Measurements from ENCODE around the gene GLIS1.

The GLIS1 gene

DNA sequence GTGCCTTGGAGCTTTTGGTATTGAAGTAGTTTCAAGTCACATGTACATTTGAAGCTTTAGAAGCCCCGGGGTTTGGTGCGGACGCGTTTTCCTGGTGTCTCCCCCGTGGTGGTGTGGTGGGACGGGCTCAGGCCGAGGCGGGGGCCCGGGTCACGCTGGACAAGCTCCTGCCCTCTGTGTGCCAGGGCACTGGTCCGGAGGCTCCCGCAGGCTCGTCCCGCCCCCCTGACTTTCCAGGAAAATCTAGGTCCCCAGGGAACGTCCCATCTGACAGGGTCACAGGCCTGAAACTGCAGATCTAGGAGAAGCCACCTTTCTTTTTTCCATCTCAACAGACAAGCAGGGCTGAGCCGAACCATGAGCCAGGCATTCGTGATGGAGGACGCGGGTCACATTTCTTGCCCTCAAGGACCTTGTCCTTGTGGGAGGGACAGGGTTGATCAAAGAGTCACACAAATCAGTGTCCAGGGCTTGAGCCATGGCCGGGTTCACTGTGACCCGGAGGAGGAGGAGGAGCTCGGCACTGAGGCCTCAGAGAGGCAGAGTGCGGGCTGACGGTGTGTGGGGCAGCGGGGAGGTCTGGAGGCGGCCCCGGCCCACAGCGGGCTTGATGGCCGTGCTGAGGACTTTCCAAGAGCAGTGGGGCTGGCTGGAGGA lies 278.2 kb downstream of the GLIS1 start:
- DNase-seq: peak; percentile 52

DNA sequence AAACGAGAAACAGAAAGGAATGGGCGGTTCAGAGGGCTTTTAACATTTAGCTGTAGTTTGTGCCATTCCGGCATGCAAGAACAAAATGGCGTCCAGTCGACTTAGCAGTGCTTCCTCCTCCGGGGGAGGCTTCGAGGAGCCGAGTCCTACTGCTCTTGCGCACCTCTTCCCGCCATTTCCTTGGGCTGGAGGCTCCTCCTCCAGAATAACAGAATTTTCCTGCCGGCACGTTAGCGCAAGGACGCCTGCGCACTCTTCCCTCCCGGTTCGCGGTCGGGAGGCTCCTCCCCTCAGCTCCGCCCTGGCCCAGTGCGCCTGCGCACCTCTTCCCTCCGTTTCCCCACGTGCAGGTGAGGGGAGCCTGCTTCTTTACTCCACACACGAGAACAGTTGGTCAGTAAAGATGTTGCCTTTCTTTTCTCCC lies 278.7 kb downstream of the GLIS1 start:
- no peak for DNase-seq

DNA sequence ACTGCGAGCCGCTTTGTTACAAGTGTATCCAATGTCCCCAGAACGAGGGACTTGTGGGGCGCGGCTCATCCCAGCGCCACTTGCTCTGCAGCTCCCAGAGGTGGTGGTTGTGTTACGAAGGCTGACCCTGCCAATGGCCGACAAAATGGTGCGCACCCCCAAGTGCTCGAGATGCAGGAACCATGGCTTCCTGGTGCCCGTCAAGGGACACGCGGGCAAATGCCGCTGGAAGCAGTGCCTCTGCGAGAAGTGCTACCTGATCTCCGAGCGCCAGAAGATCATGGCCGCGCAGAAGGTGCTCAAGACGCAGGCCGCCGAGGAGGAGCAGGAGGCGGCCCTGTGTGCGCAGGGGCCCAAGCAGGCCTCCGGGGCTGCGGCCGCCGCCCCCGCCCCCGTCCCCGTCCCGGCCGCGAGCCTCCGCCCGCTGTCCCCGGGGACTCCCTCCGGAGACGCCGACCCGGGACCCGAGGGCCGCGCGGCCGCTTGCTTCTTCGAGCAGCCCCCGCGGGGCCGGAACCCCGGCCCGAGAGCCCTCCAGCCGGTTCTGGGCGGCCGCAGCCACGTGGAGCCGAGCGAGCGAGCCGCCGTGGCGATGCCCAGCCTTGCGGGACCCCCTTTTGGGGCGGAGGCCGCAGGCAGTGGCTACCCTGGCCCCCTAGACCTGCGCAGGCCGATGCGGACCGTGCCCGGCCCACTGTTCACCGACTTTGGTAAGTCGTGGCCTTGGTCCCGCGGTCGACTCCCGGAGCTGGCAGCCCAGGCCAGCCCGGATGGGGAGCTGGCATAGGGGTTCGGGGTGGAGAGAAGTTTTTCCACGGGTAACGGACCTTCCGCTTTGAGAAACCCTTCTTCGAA lies 279.4 kb downstream of the GLIS1 start, which contains the start of gene DMRTB1:
TSS of gene DMRTB1 (plus strand) at position 79 of the 855 bp plus-strand sequence. CDS start at position 134, 55 bp downstream.
- no peak for DNase-seq

DNA sequence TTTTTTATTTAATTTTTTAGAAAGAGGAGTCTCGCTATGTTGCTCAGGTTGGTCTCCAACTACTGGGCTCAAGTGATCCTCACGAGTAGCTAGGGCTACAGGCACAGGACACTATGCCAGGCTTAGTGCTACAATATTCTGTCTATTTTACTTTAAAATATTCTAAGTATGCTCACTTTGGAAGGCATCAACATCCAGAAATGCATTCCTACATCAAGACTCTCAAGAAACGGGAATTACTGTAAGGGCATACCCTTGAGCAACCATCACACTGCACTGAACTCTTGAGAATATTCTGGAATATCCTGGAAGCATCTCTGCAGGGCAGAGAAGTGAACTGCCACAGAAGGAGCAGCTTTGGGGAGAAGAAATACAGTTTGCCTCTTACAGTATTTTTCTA lies 280.3 kb downstream of the GLIS1 start:
- no peak for DNase-seq
